IPS-15b (cell line): ENCODE measurements around the gene AOC2.
"Not testable (repeated sequence)": the region's sequence is repeated elsewhere in the genome, so short reads cannot be mapped to it uniquely, and the experiment has no call there.

Experiments used
- H3K27me3 ChIP-seq: one replicate; pipeline ENCODE4 v1.6.1; 2013; ENCODE audit warnings: low read length; ENCODE audit not compliant: control insufficient read depth, insufficient read depth
- H3K36me3 ChIP-seq: one replicate; pipeline ENCODE4 v1.6.1; 2013; ENCODE audit warnings: low read length; ENCODE audit not compliant: control insufficient read depth, insufficient read depth
- H3K4me1 ChIP-seq: one replicate; pipeline ENCODE4 v1.6.1; 2013; ENCODE audit warnings: mild to moderate bottlenecking, low read length; ENCODE audit not compliant: control insufficient read depth, insufficient read depth
- H3K4me3 ChIP-seq: one replicate; pipeline ENCODE4 v1.5.1; 2013; ENCODE audit warnings: low read depth, low read length
- H3K9ac ChIP-seq: one replicate; pipeline ENCODE4 v1.6.1; 2013; ENCODE audit warnings: low read depth, mild to moderate bottlenecking, low read length
- H3K9me3 ChIP-seq: one replicate; pipeline ENCODE4 v1.6.1; 2013; ENCODE audit warnings: mild to moderate bottlenecking, low read length; ENCODE audit not compliant: control insufficient read depth, insufficient read depth

Gene AOC2

DNA sequence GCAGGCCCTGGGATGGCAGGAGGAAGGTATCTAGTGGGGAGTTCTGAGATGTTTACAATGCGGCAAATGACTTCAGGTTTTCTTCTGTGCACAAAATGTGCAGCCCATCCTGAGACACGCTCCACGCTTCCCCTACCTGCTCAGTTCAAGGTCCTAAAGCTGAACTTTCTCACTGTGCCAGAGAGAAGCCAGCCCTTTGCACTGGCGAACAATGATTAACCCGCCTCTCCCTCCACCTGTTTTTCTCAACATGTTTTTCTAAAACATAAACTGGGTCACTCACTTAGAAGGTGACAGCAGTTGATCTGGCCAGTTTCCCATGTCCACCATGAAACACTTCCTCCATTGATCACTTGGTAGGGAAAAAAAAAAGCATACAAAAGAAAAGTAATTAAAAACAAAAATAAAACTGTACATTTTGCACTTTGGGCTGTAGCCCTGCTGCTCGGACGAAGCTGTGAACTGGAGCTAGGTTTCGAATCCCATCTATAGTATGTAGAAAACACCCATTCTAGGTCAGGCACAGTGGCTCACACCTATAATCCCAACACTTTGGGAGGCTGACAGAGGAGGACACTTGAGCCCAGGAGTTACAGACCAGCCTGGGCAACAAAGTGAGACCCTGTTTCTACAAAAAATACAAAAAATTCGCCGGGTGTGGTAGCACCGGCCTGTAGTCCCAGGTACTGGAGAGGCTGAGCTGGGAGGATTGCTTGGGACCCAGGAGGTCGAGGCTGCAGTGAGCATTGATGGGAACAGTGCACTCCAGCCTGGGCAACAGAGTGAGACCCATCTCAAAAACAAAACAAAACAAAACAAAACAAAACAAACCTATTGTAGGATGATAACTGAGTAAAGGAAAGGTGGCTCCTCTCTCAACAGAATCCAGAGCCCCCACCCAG is 50.2 kb downstream of the AOC2 start:
- Histone ChIP-seq H3K4me1 (peaks cover 7% of the 10 kb centered on the region), H3K4me3 (no peak overlapping the region), H3K9ac (no peak overlapping the region), H3K27me3 (no peaks in the 10 kb centered on the region), H3K9me3 (no peaks in the 10 kb centered on the region), H3K36me3 (no peaks in the 10 kb centered on the region)

DNA sequence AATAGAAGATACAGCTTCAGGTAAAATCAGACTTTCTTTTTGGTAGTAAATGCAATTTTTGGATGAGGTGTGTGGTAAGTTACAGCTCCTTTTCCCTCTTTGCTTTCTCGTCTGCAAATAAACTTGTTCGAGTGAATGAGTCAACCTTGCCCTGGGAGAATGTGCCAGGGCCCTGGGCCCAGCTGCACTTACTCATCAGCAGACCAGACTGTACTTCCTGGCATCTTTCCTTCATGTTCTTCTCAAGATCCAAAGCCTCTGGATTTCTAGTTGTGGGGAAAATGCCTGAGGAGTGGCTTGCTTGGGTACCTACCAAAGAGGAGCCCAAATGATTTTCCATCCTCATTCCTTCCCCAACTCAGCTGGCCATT is 50.8 kb downstream of the AOC2 start:
- Histone ChIP-seq H3K9ac (no peak overlapping the region), H3K36me3 (no peaks in the 10 kb centered on the region), H3K4me3 (no peak overlapping the region), H3K27me3 (no peaks in the 10 kb centered on the region), H3K9me3 (no peaks in the 10 kb centered on the region), H3K4me1 (peaks cover 7% of the 10 kb centered on the region)

DNA sequence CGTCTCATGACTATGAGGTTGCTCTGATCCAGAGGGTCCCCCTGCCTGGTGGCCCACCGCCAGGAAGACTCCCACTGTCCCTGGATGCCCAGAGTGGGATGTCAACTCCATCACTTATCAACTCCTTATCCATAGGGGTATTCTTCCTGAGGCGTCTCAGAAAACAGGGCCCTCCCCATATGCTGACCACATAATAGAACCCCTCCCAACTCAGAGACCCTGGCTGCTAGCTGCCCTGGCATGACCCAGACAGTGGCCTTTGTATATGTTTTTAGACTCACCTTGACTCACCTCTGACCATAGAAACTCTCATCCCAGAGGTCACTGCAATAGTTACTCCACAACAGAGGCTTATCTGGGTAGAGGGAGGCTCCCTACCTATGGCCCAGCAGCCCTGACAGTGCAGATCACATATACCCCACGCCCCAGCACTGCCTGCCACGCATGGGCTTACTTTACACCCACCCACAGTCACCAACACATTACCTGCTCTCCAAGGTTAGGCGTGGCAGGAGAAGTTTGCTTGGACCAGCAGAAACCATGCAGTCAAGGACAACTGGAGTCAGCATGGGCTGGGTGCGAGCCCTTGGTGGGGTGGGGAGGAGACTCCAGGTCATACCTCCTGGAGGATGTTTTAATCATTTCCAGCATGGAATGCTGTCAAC is 53.9 kb downstream of the AOC2 start:
- no peaks in the 10 kb centered on the region for H3K36me3 ChIP-seq
- H3K4me3 ChIP-seq = no peak overlapping the region
- no peaks in the 10 kb centered on the region for H3K4me1 ChIP-seq
- H3K27me3 ChIP-seq = no peaks in the 10 kb centered on the region
- H3K9ac ChIP-seq = no peak overlapping the region
- no peaks in the 10 kb centered on the region for H3K9me3 ChIP-seq

DNA sequence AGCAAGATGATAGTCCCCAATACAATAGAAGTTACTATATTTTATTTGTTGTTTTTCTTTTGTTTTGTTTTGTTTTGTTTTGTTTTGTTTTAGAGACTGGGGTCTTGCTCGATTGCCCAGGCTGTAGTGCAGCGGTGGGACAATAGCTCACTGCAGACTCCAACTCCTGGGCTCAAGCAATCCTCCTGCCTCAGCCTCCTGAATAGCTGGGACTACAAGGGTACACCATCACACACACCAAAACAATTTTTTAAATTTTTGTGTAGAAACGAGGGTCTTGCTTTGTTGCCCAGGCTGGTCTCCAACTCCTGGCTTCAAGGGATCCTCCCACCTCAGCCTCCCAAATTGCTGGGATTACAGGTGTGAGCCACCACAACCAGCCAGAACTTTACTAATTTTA is 55.6 kb downstream of the AOC2 start:
- not testable (repeated sequence) for H3K27me3 ChIP-seq, H3K9me3 ChIP-seq, H3K36me3 ChIP-seq, H3K9ac ChIP-seq, H3K4me1 ChIP-seq, H3K4me3 ChIP-seq
